ENCODE results near the gene DPP10. TPM values are rescaled to one million over a fixed set of nuclear protein-coding genes. Genes with fewer than 3 reads are reported as not detected.

The DPP10 gene
- total RNA-seq, 4 donors from 2014 or later = 0.09 to 4.0 (median 0.38) TPM; not detected in 1

DNA sequence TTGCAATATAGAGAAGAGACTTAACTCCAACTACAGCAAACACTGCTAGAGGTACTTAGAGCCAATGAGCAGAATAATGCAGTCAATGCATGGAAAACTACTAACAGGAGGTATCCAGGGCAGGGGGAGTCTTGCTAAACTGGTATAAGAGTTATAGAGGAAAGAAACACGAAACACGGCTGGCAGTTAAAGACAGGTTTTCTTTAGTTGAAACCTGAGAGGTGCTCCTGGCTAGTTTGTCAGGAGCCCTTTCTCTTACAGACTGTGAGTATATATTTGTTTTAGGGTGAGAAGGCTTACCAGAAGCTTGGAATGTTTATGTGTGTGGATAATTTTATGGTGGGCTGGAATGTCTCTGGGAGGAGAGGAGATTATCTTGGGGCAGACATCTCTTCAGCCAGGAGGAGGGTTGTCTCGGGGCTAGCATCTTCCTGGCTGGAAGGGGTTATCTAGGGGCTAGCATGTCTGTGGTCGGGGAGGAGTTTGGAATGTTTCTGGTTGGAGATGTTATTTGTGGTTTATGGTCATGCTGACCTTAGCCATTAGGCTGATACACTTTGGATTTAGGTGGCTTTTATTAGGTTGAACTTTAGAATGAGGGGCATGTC lies 1048.8 kb downstream of the DPP10 start:
- Histone ChIP-seq H3K27me3 (no peaks in the 10 kb centered on the region), H3K4me3 (no peak overlapping the region), H3K36me3 (no peaks in the 10 kb centered on the region), H3K4me1 (no peaks in the 10 kb centered on the region), H3K27ac (no peak overlapping the region), H3K9me3 (no peaks in the 10 kb centered on the region)
- intact Hi-C loops (cut with DNase I) = no loop called here
- TF ChIP-seq, protein P1, sequence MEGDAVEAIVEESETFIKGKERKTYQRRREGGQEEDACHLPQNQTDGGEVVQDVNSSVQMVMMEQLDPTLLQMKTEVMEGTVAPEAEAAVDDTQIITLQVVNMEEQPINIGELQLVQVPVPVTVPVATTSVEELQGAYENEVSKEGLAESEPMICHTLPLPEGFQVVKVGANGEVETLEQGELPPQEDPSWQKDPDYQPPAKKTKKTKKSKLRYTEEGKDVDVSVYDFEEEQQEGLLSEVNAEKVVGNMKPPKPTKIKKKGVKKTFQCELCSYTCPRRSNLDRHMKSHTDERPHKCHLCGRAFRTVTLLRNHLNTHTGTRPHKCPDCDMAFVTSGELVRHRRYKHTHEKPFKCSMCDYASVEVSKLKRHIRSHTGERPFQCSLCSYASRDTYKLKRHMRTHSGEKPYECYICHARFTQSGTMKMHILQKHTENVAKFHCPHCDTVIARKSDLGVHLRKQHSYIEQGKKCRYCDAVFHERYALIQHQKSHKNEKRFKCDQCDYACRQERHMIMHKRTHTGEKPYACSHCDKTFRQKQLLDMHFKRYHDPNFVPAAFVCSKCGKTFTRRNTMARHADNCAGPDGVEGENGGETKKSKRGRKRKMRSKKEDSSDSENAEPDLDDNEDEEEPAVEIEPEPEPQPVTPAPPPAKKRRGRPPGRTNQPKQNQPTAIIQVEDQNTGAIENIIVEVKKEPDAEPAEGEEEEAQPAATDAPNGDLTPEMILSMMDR (IDR thresholded peaks at IDR 0.05) = no peak
- no peak for TF ChIP-seq POLR2A (IDR thresholded peaks at IDR 0.05)
- no peak for DNase-seq
- WGBS, 2 donors = 31 to 40% methylated on average over 4 of the region's 4 CpGs

DNA sequence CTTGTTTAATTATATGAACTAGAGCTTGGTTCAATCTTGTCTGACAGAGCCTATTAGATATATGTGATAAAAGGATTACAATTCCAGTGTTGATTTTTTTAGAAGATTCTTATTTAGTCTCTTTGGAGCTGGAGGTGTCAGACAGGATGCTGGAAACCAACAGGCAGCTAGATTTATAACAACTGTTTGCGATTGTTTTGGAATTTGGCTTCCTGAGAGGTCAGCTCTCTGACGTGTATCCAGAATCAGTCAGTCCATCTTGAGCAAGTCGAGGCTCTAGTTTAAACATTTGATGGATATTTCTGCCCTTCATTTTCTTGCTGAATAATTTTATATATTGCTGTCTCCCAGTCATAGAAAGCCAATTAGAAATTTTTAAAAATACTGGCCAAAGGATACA lies 1062.9 kb downstream of the DPP10 start:
- intact Hi-C loops (cut with DNase I) = no loop called here
- Histone ChIP-seq H3K4me1 (no peaks in the 10 kb centered on the region), H3K27me3 (no peaks in the 10 kb centered on the region), H3K27ac (no peak overlapping the region), H3K9me3 (no peaks in the 10 kb centered on the region), H3K36me3 (no peaks in the 10 kb centered on the region), H3K4me3 (no peak overlapping the region)
- TF ChIP-seq, protein P1 (IDR thresholded peaks at IDR 0.05) = no peak
- TF ChIP-seq POLR2A (IDR thresholded peaks at IDR 0.05) = no peak
- 20 to 24% methylated on average over 3 of the region's 3 CpGs for WGBS, 2 donors
- DNase-seq = no peak

DNA sequence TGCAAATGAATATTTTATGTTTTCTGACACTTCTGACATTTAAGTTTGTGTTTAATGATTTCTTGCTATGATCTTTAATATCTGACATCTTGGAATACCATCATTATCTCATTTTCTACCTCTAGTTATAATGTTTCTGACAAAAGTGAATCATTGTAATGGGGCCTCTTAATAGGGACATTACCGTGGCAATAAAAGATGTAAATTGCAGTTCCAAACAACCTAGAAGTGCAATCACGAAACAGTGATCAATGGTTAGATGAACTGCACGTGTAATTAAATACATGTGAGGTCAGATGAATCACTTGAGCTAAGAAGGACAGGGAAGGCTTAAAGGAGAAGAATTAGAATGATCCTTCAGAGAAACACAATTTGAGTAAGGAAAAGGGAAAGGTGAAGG lies 1078.3 kb downstream of the DPP10 start:
- no peaks in the 10 kb centered on the region for H3K4me1 ChIP-seq
- no peaks in the 10 kb centered on the region for H3K36me3 ChIP-seq
- TF ChIP-seq, protein P1 (IDR thresholded peaks at IDR 0.05) = no peak
- TF ChIP-seq POLR2A (IDR thresholded peaks at IDR 0.05) = no peak
- 70 to 73% methylated on average over 3 of the region's 3 CpGs for WGBS, 2 donors
- no peak overlapping the region for H3K4me3 ChIP-seq
- intact Hi-C loops (cut with DNase I) = no loop called here
- H3K27me3 ChIP-seq = no peaks in the 10 kb centered on the region
- H3K9me3 ChIP-seq = no peaks in the 10 kb centered on the region
- no peak overlapping the region for H3K27ac ChIP-seq
- no peak for DNase-seq

DNA sequence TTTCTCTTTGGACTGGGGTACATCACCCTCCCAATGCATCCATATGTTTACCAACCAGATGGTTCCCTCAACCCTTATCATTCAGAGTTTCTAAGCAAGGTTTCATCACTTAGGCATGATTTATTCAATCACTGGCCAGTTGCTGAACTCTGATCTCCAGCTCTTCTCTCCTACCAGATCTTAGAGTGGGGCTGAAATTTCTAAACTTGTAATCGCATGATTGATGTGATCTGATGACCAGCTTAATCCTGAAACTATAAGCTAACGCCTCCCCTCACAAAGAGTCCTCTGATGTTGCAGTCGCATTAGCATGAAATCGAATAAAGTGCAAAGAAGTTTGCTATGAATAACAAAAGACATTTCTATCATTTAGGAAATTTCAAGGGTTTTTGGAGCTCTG lies 1082.0 kb downstream of the DPP10 start:
- WGBS, 2 donors = 58 to 76% methylated on average over 4 of the region's 4 CpGs
- intact Hi-C loops (cut with DNase I) = no loop called here
- Histone ChIP-seq H3K9me3 (no peaks in the 10 kb centered on the region), H3K4me3 (no peak overlapping the region), H3K4me1 (no peaks in the 10 kb centered on the region), H3K27me3 (no peaks in the 10 kb centered on the region), H3K36me3 (no peaks in the 10 kb centered on the region), H3K27ac (no peak overlapping the region)
- TF ChIP-seq, protein P1 (IDR thresholded peaks at IDR 0.05) = no peak
- TF ChIP-seq POLR2A (IDR thresholded peaks at IDR 0.05) = no peak
- DNase-seq = no peak

DNA sequence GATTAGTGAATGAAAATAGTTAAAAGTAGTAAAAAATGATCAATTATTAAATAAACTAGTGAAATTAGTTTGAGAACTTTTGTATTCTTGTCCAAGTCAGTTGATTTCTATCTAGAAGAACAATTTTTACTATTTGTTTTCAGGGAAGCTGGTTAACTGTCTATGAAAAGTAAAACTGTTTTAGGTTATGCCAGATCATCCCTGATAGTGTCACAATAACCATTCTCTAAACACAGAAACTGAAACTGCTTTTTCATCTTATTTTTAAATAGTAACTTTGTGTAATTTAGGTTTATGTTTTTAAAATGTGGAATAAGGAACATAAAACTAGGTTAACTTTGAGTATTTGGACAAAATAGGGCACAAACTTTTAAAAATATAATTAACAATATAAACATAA lies 1087.2 kb downstream of the DPP10 start:
- Histone ChIP-seq H3K4me3 (no peak overlapping the region), H3K27ac (no peak overlapping the region), H3K27me3 (no peaks in the 10 kb centered on the region), H3K4me1 (no peaks in the 10 kb centered on the region), H3K9me3 (no peaks in the 10 kb centered on the region), H3K36me3 (no peaks in the 10 kb centered on the region)
- DNase-seq = no peak
- TF ChIP-seq, protein P1 (IDR thresholded peaks at IDR 0.05) = no peak
- no peak for TF ChIP-seq POLR2A (IDR thresholded peaks at IDR 0.05)
- intact Hi-C loops (cut with DNase I) = no loop called here

Data from esophagus squamous epithelium (tissue), 5 donors.